GM21717 (cell line): ENCODE results near the gene DNAJC2.
"Not testable (repeated sequence)": the region's sequence is repeated elsewhere in the genome, so short reads cannot be mapped to it uniquely, and the experiment has no call there.

Experiments
- ATAC-seq: cut with Tn5 transposase; IDR thresholded peaks from one replicate; pipeline ENCODE4 v1.9.1; 2021; ENCODE audit warnings: mild to moderate bottlenecking, moderate library complexity; ENCODE audit not compliant: unreplicated experiment

The DNAJC2 gene

GRCh38 chr7:103274867-103275266 is 69.7 kb downstream of the DNAJC2 start:
- not testable (repeated sequence) for ATAC-seq

GRCh38 chr7:103273374-103273773 is 71.2 kb downstream of the DNAJC2 start:
- ATAC-seq, result not testable (repeated sequence)

- ATAC-seq, result not testable (repeated sequence)
Observed at GRCh38 chr7:103266229-103266628, 78.3 kb downstream of the DNAJC2 start.

- not testable (repeated sequence) for ATAC-seq
Observed at GRCh38 chr7:103264054-103264453, 80.5 kb downstream of the DNAJC2 start.
